ENCODE results near the gene CDH12.

Gene CDH12

GRCh38 chr5:21806943-21807342 lies 1046.2 kb downstream of the CDH12 start:
- DNase-seq = no peak

- DNase-seq = no peak
Measured at GRCh38 chr5:21806271-21806670, 1046.9 kb downstream of the CDH12 start.

- DNase-seq = no peak
Measured at GRCh38 chr5:21802869-21803490, 1050.2 kb downstream of the CDH12 start.

- DNase-seq = no peak
Measured at GRCh38 chr5:21802100-21802499, 1051.0 kb downstream of the CDH12 start.

- no peak for DNase-seq
Measured at GRCh38 chr5:21792748-21793147, 1060.4 kb downstream of the CDH12 start.

- DNase-seq = no peak
Measured at GRCh38 chr5:21791304-21791703, 1061.8 kb downstream of the CDH12 start.

GRCh38 chr5:21784487-21784886 lies 1068.7 kb downstream of the CDH12 start:
- DNase-seq = no peak

GRCh38 chr5:21783074-21783679 lies 1070.0 kb downstream of the CDH12 start:
- no peak for DNase-seq

- no peak for DNase-seq
Measured at GRCh38 chr5:21776466-21776865, 1076.7 kb downstream of the CDH12 start.

GRCh38 chr5:21774801-21775200 lies 1078.3 kb downstream of the CDH12 start:
- no peak for DNase-seq

GRCh38 chr5:21774281-21774680 lies 1078.9 kb downstream of the CDH12 start:
- no peak for DNase-seq

GRCh38 chr5:21773456-21773855 lies 1079.7 kb downstream of the CDH12 start:
- DNase-seq = no peak

- no peak for DNase-seq
Measured at GRCh38 chr5:21765406-21765805, 1087.7 kb downstream of the CDH12 start.

GRCh38 chr5:21739096-21739495 lies 1114.0 kb downstream of the CDH12 start:
- DNase-seq = no peak

- DNase-seq = no peak
Measured at GRCh38 chr5:21723500-21723899, 1129.6 kb downstream of the CDH12 start.

- DNase-seq = no peak
Measured at GRCh38 chr5:21711866-21712758, 1141.0 kb downstream of the CDH12 start.

GRCh38 chr5:21709770-21710169 lies 1143.4 kb downstream of the CDH12 start:
- no peak for DNase-seq

GRCh38 chr5:21704974-21705668 lies 1148.0 kb downstream of the CDH12 start:
- DNase-seq = no peak

GRCh38 chr5:21701317-21701716 lies 1151.8 kb downstream of the CDH12 start:
- no peak for DNase-seq

Data from stimulated activated CD4-positive, alpha-beta T cell treated with anti-CD3 and anti-CD28 coated beads, Interleukin-4, amount 100 ng/mL, for 1 hour (primary cell).